Adrenal gland (tissue), 5 donors: ENCODE data around the gene RAI2.

Source experiments
- POLR2A ChIP-seq, 2 donors: fragments of 450-650 bp; IDR thresholded peaks; one replicate each; pipeline ENCODE4 v1.6.1; 2017; ENCODE audit warnings: antibody characterized with exemption in 2 of 2, mild to moderate bottlenecking in 2 of 2, moderate library complexity in 1 of 2
- TF ChIP-seq, protein P1 (sequence below), 6 experiments: fragments of 450-650 bp in 4 of 6; fragments of 200-600 bp in 2 of 6; sonication (generic) in 1 of 6; IDR thresholded peaks; 1 replicate in 5 of 6; 2 replicates in 1 of 6; pipeline versions ENCODE4 v1.5.1 to v1.8.0; 2016 to 2021; ENCODE audit warnings: antibody characterized with exemption in 6 of 6, mild to moderate bottlenecking in 2 of 6, moderate library complexity in 1 of 6
- donor health status: DM: no; HTN: no; CAD: no.

DNA sequence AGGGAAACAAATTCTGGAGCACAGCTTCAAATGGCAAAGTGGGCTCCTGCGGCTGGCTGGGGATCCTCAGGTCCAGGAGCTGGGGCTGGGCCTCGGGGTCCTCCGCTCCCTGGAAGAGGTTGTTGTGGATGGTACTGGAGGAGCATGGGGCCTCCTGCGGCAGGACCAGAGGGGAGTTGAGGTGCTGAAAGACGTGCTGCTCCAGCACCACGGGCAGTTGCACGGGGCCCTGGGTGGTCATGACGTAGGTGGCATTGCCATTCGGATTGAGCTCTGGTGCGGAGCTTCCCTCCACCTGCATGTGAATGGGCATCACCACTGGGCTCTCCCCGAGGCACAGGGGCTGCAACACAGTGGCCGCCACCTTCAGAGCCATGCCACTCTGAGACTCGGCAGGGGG is 59.7 kb downstream of the RAI2 start:
- TF ChIP-seq, protein P1, sequence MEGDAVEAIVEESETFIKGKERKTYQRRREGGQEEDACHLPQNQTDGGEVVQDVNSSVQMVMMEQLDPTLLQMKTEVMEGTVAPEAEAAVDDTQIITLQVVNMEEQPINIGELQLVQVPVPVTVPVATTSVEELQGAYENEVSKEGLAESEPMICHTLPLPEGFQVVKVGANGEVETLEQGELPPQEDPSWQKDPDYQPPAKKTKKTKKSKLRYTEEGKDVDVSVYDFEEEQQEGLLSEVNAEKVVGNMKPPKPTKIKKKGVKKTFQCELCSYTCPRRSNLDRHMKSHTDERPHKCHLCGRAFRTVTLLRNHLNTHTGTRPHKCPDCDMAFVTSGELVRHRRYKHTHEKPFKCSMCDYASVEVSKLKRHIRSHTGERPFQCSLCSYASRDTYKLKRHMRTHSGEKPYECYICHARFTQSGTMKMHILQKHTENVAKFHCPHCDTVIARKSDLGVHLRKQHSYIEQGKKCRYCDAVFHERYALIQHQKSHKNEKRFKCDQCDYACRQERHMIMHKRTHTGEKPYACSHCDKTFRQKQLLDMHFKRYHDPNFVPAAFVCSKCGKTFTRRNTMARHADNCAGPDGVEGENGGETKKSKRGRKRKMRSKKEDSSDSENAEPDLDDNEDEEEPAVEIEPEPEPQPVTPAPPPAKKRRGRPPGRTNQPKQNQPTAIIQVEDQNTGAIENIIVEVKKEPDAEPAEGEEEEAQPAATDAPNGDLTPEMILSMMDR (IDR thresholded peaks at IDR 0.05), result no peak
- TF ChIP-seq POLR2A (IDR thresholded peaks at IDR 0.05), result no peak
